Endothelial cell of umbilical vein (primary cell): ENCODE data around the gene SLC38A11.

Experiments used
- EZH2 ChIP-seq: IDR thresholded peaks from 2 replicates; pipeline ENCODE4 v1.6.1; 2012; ENCODE audit warnings: borderline replicate concordance, low read depth, mild to moderate bottlenecking, moderate library complexity, low read length, inconsistent platforms; ENCODE audit not compliant: severe bottlenecking
- MAX ChIP-seq: IDR thresholded peaks from 2 replicates; pipeline ENCODE4 v1.6.1; 2011; ENCODE audit not compliant: insufficient read depth, insufficient read length
- MYC ChIP-seq: IDR thresholded peaks from one replicate; pipeline ENCODE4 v1.6.1; 2011; ENCODE audit warnings: mild to moderate bottlenecking, low read depth, low read length
- POLR2A ChIP-seq: IDR thresholded peaks from 2 replicates; pipeline ENCODE4 v1.6.1; 2012; ENCODE audit warnings: low read depth, mild to moderate bottlenecking, control low read depth, low read length
- POLR2AphosphoS5 ChIP-seq: IDR thresholded peaks from 2 replicates; pipeline ENCODE4 v1.6.1; 2012; ENCODE audit warnings: low read depth, mild to moderate bottlenecking, control low read depth, low read length, moderate library complexity; ENCODE audit not compliant: insufficient read depth
- TF ChIP-seq, protein P1 (sequence below), 2 donors: IDR thresholded peaks; 1 replicate in 1 of 2; 2 replicates in 1 of 2; pipeline ENCODE4 v1.5.1; 2011; ENCODE audit warnings: low read length in 2 of 2, mild to moderate bottlenecking in 2 of 2, moderate library complexity in 2 of 2, control low read depth in 1 of 2, inconsistent platforms in 1 of 2, low read depth in 1 of 2; ENCODE audit not compliant: insufficient read depth in 1 of 2; ENCODE audit errors: extremely low read depth in 1 of 2

DNA sequence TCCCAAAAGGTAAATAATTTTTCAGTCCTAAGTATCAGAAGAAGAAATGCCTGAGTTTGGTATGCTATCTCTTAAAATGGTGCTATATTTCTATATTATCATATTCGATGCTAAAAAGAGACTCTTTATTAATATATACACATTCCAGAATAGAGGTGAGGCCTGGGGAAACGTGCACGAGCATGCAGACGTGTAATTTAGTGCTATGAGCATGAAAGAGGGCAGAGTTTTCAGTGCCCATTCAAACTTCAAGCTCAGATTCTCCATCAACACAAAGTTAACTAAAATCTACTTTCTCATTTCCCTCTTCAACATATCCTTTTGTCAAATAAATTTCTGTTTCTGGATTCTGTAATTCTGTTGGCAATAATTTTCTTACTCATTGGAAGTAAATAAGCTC lies 108.0 kb downstream of the SLC38A11 start:
- TF ChIP-seq, protein P1, sequence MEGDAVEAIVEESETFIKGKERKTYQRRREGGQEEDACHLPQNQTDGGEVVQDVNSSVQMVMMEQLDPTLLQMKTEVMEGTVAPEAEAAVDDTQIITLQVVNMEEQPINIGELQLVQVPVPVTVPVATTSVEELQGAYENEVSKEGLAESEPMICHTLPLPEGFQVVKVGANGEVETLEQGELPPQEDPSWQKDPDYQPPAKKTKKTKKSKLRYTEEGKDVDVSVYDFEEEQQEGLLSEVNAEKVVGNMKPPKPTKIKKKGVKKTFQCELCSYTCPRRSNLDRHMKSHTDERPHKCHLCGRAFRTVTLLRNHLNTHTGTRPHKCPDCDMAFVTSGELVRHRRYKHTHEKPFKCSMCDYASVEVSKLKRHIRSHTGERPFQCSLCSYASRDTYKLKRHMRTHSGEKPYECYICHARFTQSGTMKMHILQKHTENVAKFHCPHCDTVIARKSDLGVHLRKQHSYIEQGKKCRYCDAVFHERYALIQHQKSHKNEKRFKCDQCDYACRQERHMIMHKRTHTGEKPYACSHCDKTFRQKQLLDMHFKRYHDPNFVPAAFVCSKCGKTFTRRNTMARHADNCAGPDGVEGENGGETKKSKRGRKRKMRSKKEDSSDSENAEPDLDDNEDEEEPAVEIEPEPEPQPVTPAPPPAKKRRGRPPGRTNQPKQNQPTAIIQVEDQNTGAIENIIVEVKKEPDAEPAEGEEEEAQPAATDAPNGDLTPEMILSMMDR (IDR thresholded peaks at IDR 0.05; ENCODE audit: extremely low read depth in 1 of 2, insufficient read depth in 1 of 2, low read depth in 1 of 2, low read length in 2 of 2) = no peak
- no peak for TF ChIP-seq EZH2
- no peak for TF ChIP-seq POLR2AphosphoS5
- TF ChIP-seq POLR2A = no peak
- no peak for TF ChIP-seq MAX
- no peak for TF ChIP-seq MYC
